Left ventricle myocardium inferior (tissue), 1 donor: ENCODE measurements around the gene NR1I2. TPM values are rescaled to one million over a fixed set of nuclear protein-coding genes. Genes with fewer than 3 reads are reported as not detected.

Experiments
- DNase-seq: peaks from one replicate; pipeline ENCODE4 v3.0.0-alpha.2; 2020
- H3K27ac ChIP-seq: fragments of 200-600 bp; replicated peaks from 2 replicates; pipeline ENCODE4 v1.8.0; 2021
- H3K27me3 ChIP-seq: fragments of 200-600 bp; 2 replicates; pipeline ENCODE4 v1.8.0; 2021; ENCODE audit warnings: low read depth
- H3K36me3 ChIP-seq: fragments of 200-600 bp; 2 replicates; pipeline ENCODE4 v1.8.0; 2021
- H3K4me1 ChIP-seq: fragments of 200-600 bp; 2 replicates; pipeline ENCODE4 v1.8.0; 2021
- H3K4me3 ChIP-seq: fragments of 200-600 bp; 2 replicates; pipeline ENCODE4 v1.8.0; 2021; ENCODE audit warnings: mild to moderate bottlenecking, moderate library complexity
- H3K9me3 ChIP-seq: fragments of 200-600 bp; replicated peaks from 2 replicates; pipeline ENCODE4 v1.8.0; 2021
- CTCF ChIP-seq: fragments of 200-600 bp; IDR thresholded peaks from 2 replicates; pipeline ENCODE4 v1.8.0; 2021; ENCODE audit warnings: antibody characterized with exemption, mild to moderate bottlenecking, borderline replicate concordance
- intact Hi-C: fragments of 100-400 bp; cut with micrococcal nuclease; formaldehyde crosslinking; loops from one replicate; pipeline ENCODE4 v1.11.0; 2022
- total RNA-seq: library from RNA; stranded (reverse); fragmentation: NEBNext Ultra II Directional; extraction: Animal tissue kit (Norgen Biotek cat#: 25700); gene quantifications from one replicate; pipeline ENCODE4 v1.2.1, GENCODE V29; 2021
- donor health status: DM: no; HTN: yes; CAD: no; lungs with severe emphysema.

Gene NR1I2
- total RNA-seq, 1 donor from 2014 or later, result not detected

GRCh38 chr3:119795849-119796248 lies 13.9 kb downstream of the NR1I2 start:
- no peaks in the 10 kb centered on the region for H3K27me3 ChIP-seq
- H3K4me1 ChIP-seq, result peaks cover 7% of the 10 kb centered on the region
- no peak for TF ChIP-seq CTCF
- H3K4me3 ChIP-seq, result no peak overlapping the region
- no peaks in the 10 kb centered on the region for H3K36me3 ChIP-seq
- no peak for DNase-seq
- intact Hi-C loops, result no loop called here
- no peak overlapping the region for H3K27ac ChIP-seq
- no peaks in the 10 kb centered on the region for H3K9me3 ChIP-seq

GRCh38 chr3:119796368-119796767 lies 14.5 kb downstream of the NR1I2 start:
- DNase-seq, result no peak
- TF ChIP-seq CTCF, result no peak
- intact Hi-C loops, result no loop called here

GRCh38 chr3:119796785-119797184 lies 14.9 kb downstream of the NR1I2 start:
- intact Hi-C loops, result no loop called here
- H3K27ac ChIP-seq, result no peak overlapping the region
- no peak for TF ChIP-seq CTCF
- no peaks in the 10 kb centered on the region for H3K36me3 ChIP-seq
- H3K27me3 ChIP-seq, result no peaks in the 10 kb centered on the region
- no peak for DNase-seq
- no peak overlapping the region for H3K4me3 ChIP-seq
- peaks cover 7% of the 10 kb centered on the region for H3K4me1 ChIP-seq
- H3K9me3 ChIP-seq, result no peaks in the 10 kb centered on the region

More at GRCh38 chr3:119796368-119796767, 14.5 kb downstream of the NR1I2 start:
- no peak overlapping the region for H3K27ac ChIP-seq
- H3K4me3 ChIP-seq, result no peak overlapping the region
- no peaks in the 10 kb centered on the region for H3K27me3 ChIP-seq
- no peaks in the 10 kb centered on the region for H3K9me3 ChIP-seq
- H3K36me3 ChIP-seq, result no peaks in the 10 kb centered on the region
- H3K4me1 ChIP-seq, result peaks cover 7% of the 10 kb centered on the region

GRCh38 chr3:119800844-119801243 lies 18.9 kb downstream of the NR1I2 start:
- no peaks in the 10 kb centered on the region for H3K4me1 ChIP-seq
- H3K9me3 ChIP-seq, result peaks cover 4% of the 10 kb centered on the region
- no peak for DNase-seq
- intact Hi-C loops, result no loop called here
- no peaks in the 10 kb centered on the region for H3K27me3 ChIP-seq
- TF ChIP-seq CTCF, result no peak
- no peak overlapping the region for H3K27ac ChIP-seq
- no peaks in the 10 kb centered on the region for H3K36me3 ChIP-seq
- no peak overlapping the region for H3K4me3 ChIP-seq

GRCh38 chr3:119808244-119808643 lies 26.3 kb downstream of the NR1I2 start:
- peaks cover 4% of the 10 kb centered on the region for H3K9me3 ChIP-seq
- no peaks in the 10 kb centered on the region for H3K36me3 ChIP-seq
- DNase-seq, result no peak
- peaks cover 16% of the 10 kb centered on the region for H3K4me1 ChIP-seq
- intact Hi-C loops, result no loop called here
- H3K4me3 ChIP-seq, result no peak overlapping the region
- H3K27ac ChIP-seq, result no peak overlapping the region
- no peaks in the 10 kb centered on the region for H3K27me3 ChIP-seq
- TF ChIP-seq CTCF, result no peak

GRCh38 chr3:119808843-119809242 lies 26.9 kb downstream of the NR1I2 start:
- TF ChIP-seq CTCF, result no peak
- H3K4me1 ChIP-seq, result peaks cover 16% of the 10 kb centered on the region
- intact Hi-C loops, result no loop called here
- no peak overlapping the region for H3K27ac ChIP-seq
- no peaks in the 10 kb centered on the region for H3K27me3 ChIP-seq
- no peaks in the 10 kb centered on the region for H3K36me3 ChIP-seq
- DNase-seq, result no peak
- H3K9me3 ChIP-seq, result no peaks in the 10 kb centered on the region
- H3K4me3 ChIP-seq, result no peak overlapping the region
